Small intestine (tissue), 7 donors: ENCODE measurements around the gene CELF3. TPM values are rescaled to one million over a fixed set of nuclear protein-coding genes. Genes with fewer than 3 reads are reported as not detected.

Experiments
- DNase-seq, 2 donors: peaks; one replicate each; pipeline versions ENCODE4 v3.0.0 to v3.0.0-alpha.2; 2013
- FAIRE-seq: peaks from 2 replicates; lab custom pipeline; 2012; peaks lifted over from hg19 to GRCh38; lab: Jason Lieb, UNC
- H3K27ac ChIP-seq, 3 donors: one replicate each; pipeline ENCODE4 v1.5.1; 2013; ENCODE audit warnings: low read length in 2 of 3, mild to moderate bottlenecking in 2 of 3, control low read depth in 1 of 3, inconsistent platforms in 1 of 3, low read depth in 1 of 3, moderate library complexity in 1 of 3
- H3K27me3 ChIP-seq, 3 donors: one replicate each; pipeline ENCODE4 v1.6.1; 2013; ENCODE audit warnings: low read length in 3 of 3, inconsistent platforms in 1 of 3; ENCODE audit not compliant: control insufficient read depth in 3 of 3, insufficient read depth in 3 of 3
- H3K36me3 ChIP-seq, 3 donors: one replicate each; pipeline ENCODE4 v1.6.1; 2013; ENCODE audit warnings: low read length in 3 of 3, inconsistent platforms in 1 of 3, low read depth in 1 of 3, mild to moderate bottlenecking in 1 of 3, moderate library complexity in 1 of 3; ENCODE audit not compliant: control insufficient read depth in 3 of 3, insufficient read depth in 2 of 3
- H3K4me1 ChIP-seq, 3 donors: one replicate each; pipeline ENCODE4 v1.6.1; 2013; ENCODE audit warnings: low read length in 2 of 3, inconsistent platforms in 1 of 3, low read depth in 1 of 3, mild to moderate bottlenecking in 1 of 3, moderate library complexity in 1 of 3; ENCODE audit not compliant: control insufficient read depth in 3 of 3, insufficient read depth in 2 of 3
- H3K4me3 ChIP-seq, 3 donors: one replicate each; pipeline ENCODE4 v1.5.1; 2013; ENCODE audit warnings: low read length in 3 of 3, control low read depth in 1 of 3, inconsistent platforms in 1 of 3, low read depth in 1 of 3, mild to moderate bottlenecking in 1 of 3, moderate library complexity in 1 of 3
- H3K9me3 ChIP-seq, 2 donors: one replicate each; pipeline ENCODE4 v1.6.1; 2013; ENCODE audit warnings: low read depth in 1 of 2, low read length in 1 of 2; ENCODE audit not compliant: control insufficient read depth in 2 of 2, insufficient read depth in 1 of 2
- WGBS, 3 donors: extraction: QIAGEN DNeasy Blood & Tissue Kit; methylation state at CpG; one replicate each; pipeline ENCODE4 v1.1.7; 2013; 5-methylcytosine and 5-hydroxymethylcytosine counted together
- polyA plus RNA-seq, 4 donors: library from polyadenylated mRNA; stranded (reverse) in 3 of 4; unstranded in 1 of 4; fragments of 200-250 nt in 3 of 4; fragments of 120-200 nt in 1 of 4; gene quantifications; one replicate each; pipeline versions ENCODE4 v1.2.1 to v1.2.3, GENCODE V29; 2013
- donor health status: healthy with polysubstance abuse.
- donor health status: control.
- donor health status: control.
- donor health status: Bipolar disorder and iron deficiency.
- donor health status: healthy.

The CELF3 gene
- polyA plus RNA-seq, 4 donors, result 0.89 to 55.1 (median 4.0) TPM

GRCh38 chr1:151704246-151704645 is 12.4 kb downstream of the CELF3 start:
- peaks cover 0 to 9% (median 0%) of the 10 kb centered on the region in 3 donors for H3K4me1 ChIP-seq
- H3K36me3 ChIP-seq, result peaks cover 5 to 80% (median 6%) of the 10 kb centered on the region in 3 donors
- no peak for FAIRE-seq
- H3K9me3 ChIP-seq, result no peaks in the 10 kb centered on the region
- H3K27me3 ChIP-seq, result no peaks in the 10 kb centered on the region
- no peak overlapping the region for H3K4me3 ChIP-seq
- no peak for DNase-seq
- H3K27ac ChIP-seq, result no peak overlapping the region
- 83 to 85% (median 83%) methylated on average over 4 of the region's 4 CpGs for WGBS, 3 donors

- Histone ChIP-seq H3K27me3 (no peaks in the 10 kb centered on the region), H3K4me3 (no peak overlapping the region), H3K4me1 (peaks cover 0 to 8% (median 0%) of the 10 kb centered on the region in 3 donors), H3K27ac (no peak overlapping the region), H3K36me3 (peaks cover 7 to 78% (median 7%) of the 10 kb centered on the region in 3 donors), H3K9me3 (no peaks in the 10 kb centered on the region)
- FAIRE-seq, result no peak
- no peak for DNase-seq
- WGBS, 3 donors, result 62 to 66% (median 62%) methylated on average over 17 of the region's 17 CpGs
These were observed 12.8 kb downstream of the CELF3 start for GRCh38 chr1:151703813-151704212.

- Histone ChIP-seq H3K36me3 (peaks cover 7 to 78% (median 9%) of the 10 kb centered on the region in 3 donors), H3K4me3 (no peak overlapping the region), H3K4me1 (peaks cover 0 to 8% (median 0%) of the 10 kb centered on the region in 3 donors), H3K27ac (no peak overlapping the region), H3K27me3 (no peaks in the 10 kb centered on the region), H3K9me3 (no peaks in the 10 kb centered on the region)
- WGBS, 3 donors, result 39 to 57% (median 49%) methylated on average over 8 of the region's 8 CpGs
- FAIRE-seq (no peak), DNase-seq (no peak)
These were observed 13.7 kb downstream of the CELF3 start for GRCh38 chr1:151702936-151703335.

GRCh38 chr1:151701515-151701914 is 15.1 kb downstream of the CELF3 start:
- DNase-seq (no peak), FAIRE-seq (no peak)
- Histone ChIP-seq H3K4me1 (peaks cover 0 to 5% (median 0%) of the 10 kb centered on the region in 3 donors), H3K4me3 (no peak overlapping the region), H3K9me3 (no peaks in the 10 kb centered on the region), H3K36me3 (peaks cover 7 to 75% (median 10%) of the 10 kb centered on the region in 3 donors), H3K27me3 (no peaks in the 10 kb centered on the region), H3K27ac (no peak overlapping the region)
- WGBS, 3 donors, result 94 to 97% (median 95%) methylated on average over 5 of the region's 5 CpGs

- WGBS, 3 donors, result 72 to 79% (median 75%) methylated on average over 4 of the region's 4 CpGs
- FAIRE-seq, result no peak
- peaks cover 4 to 39% (median 13%) of the 10 kb centered on the region in 3 donors for H3K36me3 ChIP-seq
- no peak overlapping the region for H3K27ac ChIP-seq
- no peaks in the 10 kb centered on the region for H3K27me3 ChIP-seq
- no peaks in the 10 kb centered on the region for H3K4me1 ChIP-seq
- DNase-seq, result peak; percentile 52 to 65
- H3K9me3 ChIP-seq, result no peaks in the 10 kb centered on the region
- no peak overlapping the region for H3K4me3 ChIP-seq
These were observed 23.4 kb downstream of the CELF3 start for GRCh38 chr1:151693057-151693651.

GRCh38 chr1:151692226-151692625 is 24.4 kb downstream of the CELF3 start:
- no peak for FAIRE-seq
- no peak for DNase-seq
- Histone ChIP-seq H3K27ac (no peak overlapping the region), H3K36me3 (peaks cover 4 to 31% (median 10%) of the 10 kb centered on the region in 3 donors), H3K9me3 (no peaks in the 10 kb centered on the region), H3K4me3 (no peak overlapping the region), H3K4me1 (no peaks in the 10 kb centered on the region), H3K27me3 (no peaks in the 10 kb centered on the region)
- 86 to 93% (median 89%) methylated on average over 3 of the region's 3 CpGs for WGBS, 3 donors

GRCh38 chr1:151689494-151689893 is 27.1 kb downstream of the CELF3 start:
- Histone ChIP-seq H3K27me3 (no peaks in the 10 kb centered on the region), H3K36me3 (peaks cover 3 to 28% (median 10%) of the 10 kb centered on the region in 3 donors), H3K4me3 (no peak overlapping the region), H3K4me1 (no peaks in the 10 kb centered on the region), H3K9me3 (no peaks in the 10 kb centered on the region), H3K27ac (no peak overlapping the region)
- WGBS, 3 donors, result 72 to 86% (median 77%) methylated on average over 4 of the region's 4 CpGs
- DNase-seq, result no peak
- no peak for FAIRE-seq

GRCh38 chr1:151686561-151686960 is 30.0 kb downstream of the CELF3 start:
- Histone ChIP-seq H3K4me1 (no peaks in the 10 kb centered on the region), H3K27ac (no peak overlapping the region), H3K27me3 (no peaks in the 10 kb centered on the region), H3K36me3 (peaks cover 0 to 21% (median 0%) of the 10 kb centered on the region in 3 donors), H3K9me3 (no peaks in the 10 kb centered on the region), H3K4me3 (no peak overlapping the region)
- DNase-seq (no peak), FAIRE-seq (no peak)
- 86 to 93% (median 92%) methylated on average over 2 of the region's 2 CpGs for WGBS, 3 donors

GRCh38 chr1:151684128-151684527 is 32.5 kb downstream of the CELF3 start:
- WGBS, 3 donors, result 97 to 100% (median 99%) methylated on average over 2 of the region's 2 CpGs
- no peaks in the 10 kb centered on the region for H3K4me1 ChIP-seq
- no peak overlapping the region for H3K4me3 ChIP-seq
- H3K9me3 ChIP-seq, result no peaks in the 10 kb centered on the region
- DNase-seq, result no peak
- no peak overlapping the region for H3K27ac ChIP-seq
- no peaks in the 10 kb centered on the region for H3K27me3 ChIP-seq
- H3K36me3 ChIP-seq, result peaks cover 0 to 25% (median 0%) of the 10 kb centered on the region in 3 donors
- no peak for FAIRE-seq
